ENCODE measurements around the gene FAM131C.

GRCh38 chr1:16021681-16022080 is 51.8 kb downstream of the FAM131C start, which contains the start of gene CLCNKA:
- TF ChIP-seq ZNF274 (IDR thresholded peaks at IDR 0.05; ENCODE audit: low read depth, low read length) = no peak
- no peak for TF ChIP-seq SUZ12 (IDR thresholded peaks at IDR 0.05; ENCODE audit: extremely low read depth, insufficient read depth, insufficient read length)
- no peak for TF ChIP-seq YY1 (IDR thresholded peaks at IDR 0.05; ENCODE audit: insufficient read depth, insufficient read length)
